Frontal cortex (tissue), 4 donors: ENCODE results near the gene MAD1L1. TPM values are rescaled to one million over a fixed set of nuclear protein-coding genes. Genes with fewer than 3 reads are reported as not detected.

Source experiments
- DNase-seq, 2 donors: peaks; one replicate each; pipeline ENCODE4 v3.0.0; 2012; ENCODE audit warnings: low spot score in 2 of 2
- FAIRE-seq: peaks from 2 replicates; lab custom pipeline; 2012; peaks lifted over from hg19 to GRCh38; lab: Jason Lieb, UNC
- total RNA-seq: library from RNA; depleted of rRNA; stranded (reverse); fragments of >200 nt; gene quantifications from one replicate; pipeline ENCODE4 v1.2.3, GENCODE V29; 2014
- donor health status: control.
- donor health status: control.
- donor health status: control.

Gene MAD1L1
- total RNA-seq, 1 donor from 2014 or later: 37.1 TPM

- FAIRE-seq (no peak), DNase-seq (no peak)
Observed at GRCh38 chr7:2030475-2031450, 202.0 kb downstream of the MAD1L1 start.

- FAIRE-seq (no peak), DNase-seq (no peak)
Observed at GRCh38 chr7:2029936-2030335, 202.8 kb downstream of the MAD1L1 start.

- FAIRE-seq (no peak), DNase-seq (no peak)
Observed at GRCh38 chr7:2029211-2029905, 203.4 kb downstream of the MAD1L1 start.

GRCh38 chr7:2028733-2029132, 204.0 kb downstream of the MAD1L1 start:
- FAIRE-seq (no peak), DNase-seq (no peak)

GRCh38 chr7:2025188-2025587, 207.6 kb downstream of the MAD1L1 start:
- no peak for DNase-seq
- FAIRE-seq: no peak

GRCh38 chr7:2024567-2024918, 208.2 kb downstream of the MAD1L1 start:
- FAIRE-seq (no peak), DNase-seq (no peak)

- no peak for FAIRE-seq
- DNase-seq: no peak
Observed at GRCh38 chr7:2023877-2024566, 208.7 kb downstream of the MAD1L1 start.

- DNase-seq (no peak), FAIRE-seq (no peak)
Observed at GRCh38 chr7:2022737-2023250, 210.0 kb downstream of the MAD1L1 start.

- FAIRE-seq (no peak), DNase-seq (no peak)
Observed at GRCh38 chr7:2022021-2022409, 210.7 kb downstream of the MAD1L1 start.

- FAIRE-seq (no peak), DNase-seq (peak in 1 of 2 donors; percentile 59)
Observed at GRCh38 chr7:2019711-2020511, 212.8 kb downstream of the MAD1L1 start.

- DNase-seq (no peak), FAIRE-seq (no peak)
Observed at GRCh38 chr7:2019461-2019710, 213.4 kb downstream of the MAD1L1 start.

- DNase-seq (peak in 1 of 2 donors; percentile 75), FAIRE-seq (no peak)
Observed at GRCh38 chr7:2018569-2019460, 213.9 kb downstream of the MAD1L1 start.

- no peak for DNase-seq
- no peak for FAIRE-seq
Observed at GRCh38 chr7:2017914-2018568, 214.7 kb downstream of the MAD1L1 start.

GRCh38 chr7:2017481-2017891, 215.3 kb downstream of the MAD1L1 start:
- FAIRE-seq (no peak), DNase-seq (no peak)

- no peak for FAIRE-seq
- no peak for DNase-seq
Observed at GRCh38 chr7:2016761-2017480, 215.8 kb downstream of the MAD1L1 start.

GRCh38 chr7:2016021-2016631, 216.6 kb downstream of the MAD1L1 start:
- FAIRE-seq (no peak), DNase-seq (no peak)

GRCh38 chr7:2015251-2015871, 217.4 kb downstream of the MAD1L1 start:
- DNase-seq: no peak
- FAIRE-seq: no peak
